Panc1 (cell line): ENCODE data around the gene PLB1.

ENCODE experiments used
- POLR2AphosphoS5 ChIP-seq: IDR thresholded peaks from 2 replicates; pipeline ENCODE4 v1.6.1; 2012; ENCODE audit warnings: mild to moderate bottlenecking, low read depth, low read length, moderate library complexity
- SIN3A ChIP-seq: IDR thresholded peaks from 2 replicates; pipeline ENCODE4 v1.6.1; 2012; ENCODE audit warnings: low read depth, mild to moderate bottlenecking, low read length, moderate library complexity, borderline replicate concordance; ENCODE audit not compliant: insufficient read depth
- TCF7L2 ChIP-seq: IDR thresholded peaks from 2 replicates; pipeline ENCODE4 v1.6.1; 2011; ENCODE audit warnings: mild to moderate bottlenecking, low read depth, low read length, inconsistent platforms
- TF ChIP-seq, protein P1 (sequence below): fragments of 450-650 bp; IDR thresholded peaks from 2 replicates; pipeline ENCODE4 v1.5.1; 2017; ENCODE audit warnings: mild to moderate bottlenecking
- TF ChIP-seq, protein P2 (sequence below), 2 experiments: IDR thresholded peaks; 2 replicates each; pipeline ENCODE4 v1.6.1; 2011 to 2012; ENCODE audit warnings: low read depth in 2 of 2, control low read depth in 1 of 2, low read length in 1 of 2, mild to moderate bottlenecking in 1 of 2, moderate library complexity in 1 of 2; ENCODE audit not compliant: insufficient read depth in 1 of 2

DNA sequence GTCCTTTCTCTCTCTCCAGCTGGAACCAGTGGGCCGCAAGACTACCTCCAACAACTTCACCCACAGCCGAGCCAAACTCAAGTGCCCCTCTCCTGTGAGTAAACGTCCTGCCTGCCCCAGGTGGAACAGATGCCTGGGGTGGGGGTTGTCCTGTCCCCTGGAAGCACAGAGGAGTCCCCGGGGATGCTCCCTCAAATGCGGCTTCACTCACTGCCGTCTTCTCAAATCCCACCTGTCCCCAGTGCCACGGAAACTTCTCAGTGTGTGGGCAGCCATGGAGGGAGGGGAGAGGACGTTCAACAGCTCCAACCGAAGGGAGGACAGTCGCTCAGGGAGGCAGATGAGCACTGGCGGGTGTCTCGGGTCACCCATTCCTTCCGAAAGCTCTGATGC, 145.0 kb downstream of the PLB1 start:
- TF ChIP-seq, protein P1, sequence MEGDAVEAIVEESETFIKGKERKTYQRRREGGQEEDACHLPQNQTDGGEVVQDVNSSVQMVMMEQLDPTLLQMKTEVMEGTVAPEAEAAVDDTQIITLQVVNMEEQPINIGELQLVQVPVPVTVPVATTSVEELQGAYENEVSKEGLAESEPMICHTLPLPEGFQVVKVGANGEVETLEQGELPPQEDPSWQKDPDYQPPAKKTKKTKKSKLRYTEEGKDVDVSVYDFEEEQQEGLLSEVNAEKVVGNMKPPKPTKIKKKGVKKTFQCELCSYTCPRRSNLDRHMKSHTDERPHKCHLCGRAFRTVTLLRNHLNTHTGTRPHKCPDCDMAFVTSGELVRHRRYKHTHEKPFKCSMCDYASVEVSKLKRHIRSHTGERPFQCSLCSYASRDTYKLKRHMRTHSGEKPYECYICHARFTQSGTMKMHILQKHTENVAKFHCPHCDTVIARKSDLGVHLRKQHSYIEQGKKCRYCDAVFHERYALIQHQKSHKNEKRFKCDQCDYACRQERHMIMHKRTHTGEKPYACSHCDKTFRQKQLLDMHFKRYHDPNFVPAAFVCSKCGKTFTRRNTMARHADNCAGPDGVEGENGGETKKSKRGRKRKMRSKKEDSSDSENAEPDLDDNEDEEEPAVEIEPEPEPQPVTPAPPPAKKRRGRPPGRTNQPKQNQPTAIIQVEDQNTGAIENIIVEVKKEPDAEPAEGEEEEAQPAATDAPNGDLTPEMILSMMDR = no peak
- TF ChIP-seq POLR2AphosphoS5 (no peak), TCF7L2 (no peak), SIN3A (no peak)
- TF ChIP-seq, protein P2, sequence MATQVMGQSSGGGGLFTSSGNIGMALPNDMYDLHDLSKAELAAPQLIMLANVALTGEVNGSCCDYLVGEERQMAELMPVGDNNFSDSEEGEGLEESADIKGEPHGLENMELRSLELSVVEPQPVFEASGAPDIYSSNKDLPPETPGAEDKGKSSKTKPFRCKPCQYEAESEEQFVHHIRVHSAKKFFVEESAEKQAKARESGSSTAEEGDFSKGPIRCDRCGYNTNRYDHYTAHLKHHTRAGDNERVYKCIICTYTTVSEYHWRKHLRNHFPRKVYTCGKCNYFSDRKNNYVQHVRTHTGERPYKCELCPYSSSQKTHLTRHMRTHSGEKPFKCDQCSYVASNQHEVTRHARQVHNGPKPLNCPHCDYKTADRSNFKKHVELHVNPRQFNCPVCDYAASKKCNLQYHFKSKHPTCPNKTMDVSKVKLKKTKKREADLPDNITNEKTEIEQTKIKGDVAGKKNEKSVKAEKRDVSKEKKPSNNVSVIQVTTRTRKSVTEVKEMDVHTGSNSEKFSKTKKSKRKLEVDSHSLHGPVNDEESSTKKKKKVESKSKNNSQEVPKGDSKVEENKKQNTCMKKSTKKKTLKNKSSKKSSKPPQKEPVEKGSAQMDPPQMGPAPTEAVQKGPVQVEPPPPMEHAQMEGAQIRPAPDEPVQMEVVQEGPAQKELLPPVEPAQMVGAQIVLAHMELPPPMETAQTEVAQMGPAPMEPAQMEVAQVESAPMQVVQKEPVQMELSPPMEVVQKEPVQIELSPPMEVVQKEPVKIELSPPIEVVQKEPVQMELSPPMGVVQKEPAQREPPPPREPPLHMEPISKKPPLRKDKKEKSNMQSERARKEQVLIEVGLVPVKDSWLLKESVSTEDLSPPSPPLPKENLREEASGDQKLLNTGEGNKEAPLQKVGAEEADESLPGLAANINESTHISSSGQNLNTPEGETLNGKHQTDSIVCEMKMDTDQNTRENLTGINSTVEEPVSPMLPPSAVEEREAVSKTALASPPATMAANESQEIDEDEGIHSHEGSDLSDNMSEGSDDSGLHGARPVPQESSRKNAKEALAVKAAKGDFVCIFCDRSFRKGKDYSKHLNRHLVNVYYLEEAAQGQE (IDR thresholded peaks at IDR 0.05; ENCODE audit: insufficient read depth in 1 of 2, low read depth in 2 of 2, low read length in 1 of 2) = no peak
